Measurements from ENCODE around the gene LIPE. TPM values are rescaled to one million over a fixed set of nuclear protein-coding genes. Genes with fewer than 3 reads are reported as not detected.

LIPE gene
- polyA plus RNA-seq, 1 donor from 2014 or later = 19.1 TPM

DNA sequence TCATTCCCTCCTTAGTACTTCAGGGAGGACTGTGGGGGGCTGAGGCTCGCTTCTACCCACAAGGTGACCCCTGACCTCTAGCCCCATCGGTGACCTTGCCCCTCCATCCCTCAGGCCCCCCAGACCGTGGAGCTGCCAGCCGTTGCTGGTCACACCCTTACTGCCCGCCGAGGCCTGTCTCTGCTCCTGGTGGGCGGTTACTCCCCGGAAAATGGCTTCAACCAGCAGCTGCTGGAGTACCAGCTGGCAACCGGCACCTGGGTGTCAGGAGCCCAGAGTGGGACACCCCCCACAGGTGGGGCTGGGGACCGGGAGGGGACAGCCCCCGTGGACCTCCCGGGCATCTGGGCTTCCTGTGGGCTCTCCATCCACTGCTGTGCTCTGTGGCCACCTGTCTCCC lies 69.9 kb downstream of the LIPE start:
- no peaks in the 10 kb centered on the region for H4K20me1 ChIP-seq (ENCODE audit: insufficient read depth)
- H3K9me3 ChIP-seq (ENCODE audit: low read length) = no peaks in the 10 kb centered on the region
- H3K36me3 ChIP-seq (ENCODE audit: insufficient read depth, low read length) = no peaks in the 10 kb centered on the region
- no peaks in the 10 kb centered on the region for H3F3A ChIP-seq (ENCODE audit: insufficient read depth, low read length, poor library complexity, severe bottlenecking)
- no peaks in the 10 kb centered on the region for H3K27me3 ChIP-seq (ENCODE audit: insufficient read depth, low read depth, low read length)
- no peaks in the 10 kb centered on the region for H3K9me2 ChIP-seq (ENCODE audit: insufficient read depth, low read length)
- no peaks in the 10 kb centered on the region for H3K79me2 ChIP-seq (replicated peaks; ENCODE audit: insufficient read depth, low read length)
- no peak overlapping the region for H3K9ac ChIP-seq (ENCODE audit: low read length)
- no peak overlapping the region for H2AFZ ChIP-seq (ENCODE audit: low read depth, low read length)
- H3K27ac ChIP-seq (ENCODE audit: low read length) = no peak overlapping the region
- TF ChIP-seq TAF1 (IDR thresholded peaks at IDR 0.05; ENCODE audit: low read depth) (no peak), SMC3 (conservative IDR thresholded peaks at IDR 0.05; ENCODE audit: poor library complexity) (no peak)
- H3K4me3 ChIP-seq (ENCODE audit: low read length) = no peak overlapping the region
- no peak overlapping the region for H3K4me2 ChIP-seq (ENCODE audit: low read length)

DNA sequence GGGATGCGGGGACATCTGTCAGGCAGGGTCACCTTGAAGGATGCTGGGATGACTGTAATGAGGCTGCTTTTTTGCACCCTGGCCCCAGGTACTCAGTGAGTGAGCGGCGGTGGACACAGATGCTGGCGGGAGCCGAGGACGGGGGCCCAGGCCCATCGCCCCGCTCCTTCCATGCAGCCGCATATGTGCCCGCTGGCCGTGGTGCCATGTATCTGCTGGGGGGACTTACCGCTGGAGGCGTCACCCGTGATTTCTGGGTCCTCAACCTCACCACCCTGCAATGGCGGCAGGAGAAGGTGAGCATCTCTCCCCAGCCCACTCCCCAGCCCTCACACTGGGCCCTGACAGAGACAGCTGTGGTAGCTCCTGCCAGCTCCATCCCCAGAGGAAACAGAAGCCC lies 70.5 kb downstream of the LIPE start:
- Histone ChIP-seq H3K9ac (ENCODE audit: low read length) (no peak overlapping the region), H4K20me1 (ENCODE audit: insufficient read depth) (no peaks in the 10 kb centered on the region), H2AFZ (ENCODE audit: low read depth, low read length) (no peak overlapping the region), H3K27me3 (ENCODE audit: insufficient read depth, low read depth, low read length) (no peaks in the 10 kb centered on the region), H3K4me3 (ENCODE audit: low read length) (no peak overlapping the region), H3K4me2 (ENCODE audit: low read length) (no peak overlapping the region), H3K79me2 (replicated peaks; ENCODE audit: insufficient read depth, low read length) (no peaks in the 10 kb centered on the region), H3K27ac (ENCODE audit: low read length) (no peak overlapping the region), H3F3A (ENCODE audit: insufficient read depth, low read length, poor library complexity, severe bottlenecking) (no peaks in the 10 kb centered on the region), H3K36me3 (ENCODE audit: insufficient read depth, low read length) (no peaks in the 10 kb centered on the region), H3K9me3 (ENCODE audit: low read length) (no peaks in the 10 kb centered on the region), H3K9me2 (ENCODE audit: insufficient read depth, low read length) (no peaks in the 10 kb centered on the region)
- TF ChIP-seq, protein P1, sequence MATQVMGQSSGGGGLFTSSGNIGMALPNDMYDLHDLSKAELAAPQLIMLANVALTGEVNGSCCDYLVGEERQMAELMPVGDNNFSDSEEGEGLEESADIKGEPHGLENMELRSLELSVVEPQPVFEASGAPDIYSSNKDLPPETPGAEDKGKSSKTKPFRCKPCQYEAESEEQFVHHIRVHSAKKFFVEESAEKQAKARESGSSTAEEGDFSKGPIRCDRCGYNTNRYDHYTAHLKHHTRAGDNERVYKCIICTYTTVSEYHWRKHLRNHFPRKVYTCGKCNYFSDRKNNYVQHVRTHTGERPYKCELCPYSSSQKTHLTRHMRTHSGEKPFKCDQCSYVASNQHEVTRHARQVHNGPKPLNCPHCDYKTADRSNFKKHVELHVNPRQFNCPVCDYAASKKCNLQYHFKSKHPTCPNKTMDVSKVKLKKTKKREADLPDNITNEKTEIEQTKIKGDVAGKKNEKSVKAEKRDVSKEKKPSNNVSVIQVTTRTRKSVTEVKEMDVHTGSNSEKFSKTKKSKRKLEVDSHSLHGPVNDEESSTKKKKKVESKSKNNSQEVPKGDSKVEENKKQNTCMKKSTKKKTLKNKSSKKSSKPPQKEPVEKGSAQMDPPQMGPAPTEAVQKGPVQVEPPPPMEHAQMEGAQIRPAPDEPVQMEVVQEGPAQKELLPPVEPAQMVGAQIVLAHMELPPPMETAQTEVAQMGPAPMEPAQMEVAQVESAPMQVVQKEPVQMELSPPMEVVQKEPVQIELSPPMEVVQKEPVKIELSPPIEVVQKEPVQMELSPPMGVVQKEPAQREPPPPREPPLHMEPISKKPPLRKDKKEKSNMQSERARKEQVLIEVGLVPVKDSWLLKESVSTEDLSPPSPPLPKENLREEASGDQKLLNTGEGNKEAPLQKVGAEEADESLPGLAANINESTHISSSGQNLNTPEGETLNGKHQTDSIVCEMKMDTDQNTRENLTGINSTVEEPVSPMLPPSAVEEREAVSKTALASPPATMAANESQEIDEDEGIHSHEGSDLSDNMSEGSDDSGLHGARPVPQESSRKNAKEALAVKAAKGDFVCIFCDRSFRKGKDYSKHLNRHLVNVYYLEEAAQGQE (IDR thresholded peaks at IDR 0.05; ENCODE audit: borderline replicate concordance) = no peak
- TF ChIP-seq POLR2AphosphoS5 (IDR thresholded peaks at IDR 0.05) = no peak
- TF ChIP-seq SMC3 (conservative IDR thresholded peaks at IDR 0.05; ENCODE audit: poor library complexity) = no peak
- TF ChIP-seq, protein P2, sequence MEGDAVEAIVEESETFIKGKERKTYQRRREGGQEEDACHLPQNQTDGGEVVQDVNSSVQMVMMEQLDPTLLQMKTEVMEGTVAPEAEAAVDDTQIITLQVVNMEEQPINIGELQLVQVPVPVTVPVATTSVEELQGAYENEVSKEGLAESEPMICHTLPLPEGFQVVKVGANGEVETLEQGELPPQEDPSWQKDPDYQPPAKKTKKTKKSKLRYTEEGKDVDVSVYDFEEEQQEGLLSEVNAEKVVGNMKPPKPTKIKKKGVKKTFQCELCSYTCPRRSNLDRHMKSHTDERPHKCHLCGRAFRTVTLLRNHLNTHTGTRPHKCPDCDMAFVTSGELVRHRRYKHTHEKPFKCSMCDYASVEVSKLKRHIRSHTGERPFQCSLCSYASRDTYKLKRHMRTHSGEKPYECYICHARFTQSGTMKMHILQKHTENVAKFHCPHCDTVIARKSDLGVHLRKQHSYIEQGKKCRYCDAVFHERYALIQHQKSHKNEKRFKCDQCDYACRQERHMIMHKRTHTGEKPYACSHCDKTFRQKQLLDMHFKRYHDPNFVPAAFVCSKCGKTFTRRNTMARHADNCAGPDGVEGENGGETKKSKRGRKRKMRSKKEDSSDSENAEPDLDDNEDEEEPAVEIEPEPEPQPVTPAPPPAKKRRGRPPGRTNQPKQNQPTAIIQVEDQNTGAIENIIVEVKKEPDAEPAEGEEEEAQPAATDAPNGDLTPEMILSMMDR (IDR thresholded peaks at IDR 0.05; ENCODE audit: poor library complexity, severe bottlenecking) = no peak
- TF ChIP-seq TAF1 (IDR thresholded peaks at IDR 0.05; ENCODE audit: low read depth) = no peak
- no peak for TF ChIP-seq EZH2 (IDR thresholded peaks at IDR 0.05; ENCODE audit: borderline replicate concordance, insufficient read depth, low read length, poor library complexity, severe bottlenecking)
- no peak for TF ChIP-seq EP300 (conservative IDR thresholded peaks at IDR 0.05; ENCODE audit: poor library complexity, severe bottlenecking)
- TF ChIP-seq RAD21 (conservative IDR thresholded peaks at IDR 0.05) = no peak
- TF ChIP-seq MXI1 (conservative IDR thresholded peaks at IDR 0.05; ENCODE audit: poor library complexity, severe bottlenecking) = no peak

DNA sequence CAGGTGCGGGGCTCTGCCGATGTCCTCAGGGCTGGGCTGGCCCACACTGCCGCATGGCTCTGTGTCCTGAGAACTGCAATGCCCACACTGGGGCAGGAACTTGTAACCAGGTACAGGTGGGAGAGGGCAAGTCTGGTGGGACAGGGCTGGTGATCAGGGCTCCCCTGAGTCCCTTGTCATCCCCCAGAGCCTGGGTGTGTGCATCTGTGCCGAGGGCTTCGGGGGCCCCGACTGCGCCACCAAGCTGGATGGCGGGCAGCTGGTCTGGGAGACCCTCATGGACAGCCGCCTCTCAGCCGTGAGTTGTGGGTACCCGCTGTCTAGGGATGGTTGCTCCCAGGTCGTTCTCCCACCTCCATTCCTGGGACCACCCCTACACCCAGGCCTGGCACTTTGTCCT lies 71.3 kb downstream of the LIPE start:
- H3K9ac ChIP-seq (ENCODE audit: low read length) = no peak overlapping the region
- H3K4me3 ChIP-seq (ENCODE audit: low read length) = no peak overlapping the region
- no peaks in the 10 kb centered on the region for H3K79me2 ChIP-seq (replicated peaks; ENCODE audit: insufficient read depth, low read length)
- no peaks in the 10 kb centered on the region for H4K20me1 ChIP-seq (ENCODE audit: insufficient read depth)
- no peak overlapping the region for H2AFZ ChIP-seq (ENCODE audit: low read depth, low read length)
- no peaks in the 10 kb centered on the region for H3K36me3 ChIP-seq (ENCODE audit: insufficient read depth, low read length)
- no peak overlapping the region for H3K27ac ChIP-seq (ENCODE audit: low read length)
- no peaks in the 10 kb centered on the region for H3F3A ChIP-seq (ENCODE audit: insufficient read depth, low read length, poor library complexity, severe bottlenecking)
- H3K27me3 ChIP-seq (ENCODE audit: insufficient read depth, low read depth, low read length) = no peaks in the 10 kb centered on the region
- TF ChIP-seq, protein P1 (IDR thresholded peaks at IDR 0.05; ENCODE audit: borderline replicate concordance) = no peak
- H3K9me2 ChIP-seq (ENCODE audit: insufficient read depth, low read length) = no peaks in the 10 kb centered on the region
- no peak overlapping the region for H3K4me2 ChIP-seq (ENCODE audit: low read length)
- no peaks in the 10 kb centered on the region for H3K9me3 ChIP-seq (ENCODE audit: low read length)

Data from neural cell (in vitro differentiated cells).